Mammary epithelial cell (primary cell): ENCODE data around the gene HSPA12B.

ENCODE experiments used
- EZH2 ChIP-seq: IDR thresholded peaks from 2 replicates; pipeline ENCODE4 v1.6.1; 2012; ENCODE audit warnings: low read length, inconsistent platforms, borderline replicate concordance
- TF ChIP-seq, protein P1 (sequence below), 2 donors: IDR thresholded peaks in 1 of 2; conservative IDR thresholded peaks in 1 of 2; 2 replicates each; pipeline ENCODE4 v1.5.1; 2011 to 2012; ENCODE audit warnings: inconsistent platforms in 2 of 2, low read length in 2 of 2, mild to moderate bottlenecking in 2 of 2, control low read depth in 1 of 2, low read depth in 1 of 2; ENCODE audit not compliant: insufficient read depth in 1 of 2; ENCODE audit errors: extremely low read depth in 1 of 2

DNA sequence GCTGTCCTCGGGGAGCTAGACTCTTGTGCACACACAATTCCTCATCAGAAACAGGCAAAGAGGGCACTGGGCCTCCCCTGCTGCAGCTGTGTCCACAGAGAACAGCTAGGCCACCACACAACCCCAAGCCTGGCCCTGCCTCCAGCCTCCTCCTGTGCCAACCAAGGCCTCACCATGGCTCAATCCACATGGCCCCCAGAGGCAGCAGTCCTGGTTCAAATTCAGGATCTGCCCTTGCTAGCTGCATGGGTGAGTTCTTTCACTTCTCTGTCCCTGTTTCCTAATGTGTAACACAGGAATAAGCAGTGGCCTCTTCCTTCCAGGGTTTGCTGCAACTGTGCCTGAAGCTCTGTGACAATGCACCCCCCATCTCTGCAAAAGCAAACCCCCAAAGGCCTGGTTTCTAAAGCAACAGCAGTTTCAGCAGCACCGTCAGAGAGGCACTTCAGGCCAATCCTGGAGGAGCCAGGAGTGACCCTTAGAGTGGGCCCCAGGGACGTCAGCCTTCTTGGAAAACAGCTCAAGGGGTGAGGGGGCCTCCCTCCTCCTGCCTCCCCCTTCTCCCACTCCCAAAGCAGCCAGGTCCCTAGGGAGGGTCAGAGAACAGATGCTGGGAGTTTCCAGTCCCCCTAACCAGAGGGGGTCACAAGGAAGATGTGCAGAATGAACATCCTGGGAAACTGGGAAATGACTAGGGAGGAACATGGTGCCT lies 32.8 kb downstream of the HSPA12B start:
- TF ChIP-seq, protein P1, sequence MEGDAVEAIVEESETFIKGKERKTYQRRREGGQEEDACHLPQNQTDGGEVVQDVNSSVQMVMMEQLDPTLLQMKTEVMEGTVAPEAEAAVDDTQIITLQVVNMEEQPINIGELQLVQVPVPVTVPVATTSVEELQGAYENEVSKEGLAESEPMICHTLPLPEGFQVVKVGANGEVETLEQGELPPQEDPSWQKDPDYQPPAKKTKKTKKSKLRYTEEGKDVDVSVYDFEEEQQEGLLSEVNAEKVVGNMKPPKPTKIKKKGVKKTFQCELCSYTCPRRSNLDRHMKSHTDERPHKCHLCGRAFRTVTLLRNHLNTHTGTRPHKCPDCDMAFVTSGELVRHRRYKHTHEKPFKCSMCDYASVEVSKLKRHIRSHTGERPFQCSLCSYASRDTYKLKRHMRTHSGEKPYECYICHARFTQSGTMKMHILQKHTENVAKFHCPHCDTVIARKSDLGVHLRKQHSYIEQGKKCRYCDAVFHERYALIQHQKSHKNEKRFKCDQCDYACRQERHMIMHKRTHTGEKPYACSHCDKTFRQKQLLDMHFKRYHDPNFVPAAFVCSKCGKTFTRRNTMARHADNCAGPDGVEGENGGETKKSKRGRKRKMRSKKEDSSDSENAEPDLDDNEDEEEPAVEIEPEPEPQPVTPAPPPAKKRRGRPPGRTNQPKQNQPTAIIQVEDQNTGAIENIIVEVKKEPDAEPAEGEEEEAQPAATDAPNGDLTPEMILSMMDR (conservative IDR thresholded peaks at IDR 0.05 in 1 of 2, IDR thresholded peaks at IDR 0.05 in 1 of 2; ENCODE audit: extremely low read depth in 1 of 2, insufficient read depth in 1 of 2, low read depth in 1 of 2, low read length in 2 of 2), result no peak
- no peak for TF ChIP-seq EZH2
